Calu3 (cell line): ENCODE results near the gene FRMPD4. TPM values are rescaled to one million over a fixed set of nuclear protein-coding genes. Genes with fewer than 3 reads are reported as not detected.

ENCODE experiments used
- BruUV-seq: library from RNA; stranded (reverse); fragments of 400-500 nt; replicated peaks from 2 replicates; lab custom pipeline; 2021; lab: Mats Ljungman, UMichigan
- CTCF ChIA-PET: fragments of 300-600 bp; sonication (Branson Sonifier 250); formaldehyde crosslinking; loops from one replicate; lab custom pipeline; 2022; ENCODE audit warnings: antibody characterized with exemption; lab: Charles Lee
- DNase-seq: peaks from one replicate; pipeline ENCODE4 v3.0.0; 2022
- H3K27ac Mint-ChIP-seq: one replicate; pipeline ENCODE4 v1.8.0; 2022; ENCODE audit warnings: mixed read lengths; ENCODE audit not compliant: unreplicated experiment
- H3K27me3 Mint-ChIP-seq: one replicate; pipeline ENCODE4 v1.8.0; 2022; ENCODE audit warnings: mixed read lengths; ENCODE audit not compliant: unreplicated experiment
- H3K36me3 Mint-ChIP-seq: one replicate; pipeline ENCODE4 v1.8.0; 2022; ENCODE audit warnings: mild to moderate bottlenecking, moderate library complexity, mixed read lengths; ENCODE audit not compliant: insufficient read depth, unreplicated experiment
- H3K4me1 Mint-ChIP-seq: one replicate; pipeline ENCODE4 v1.8.0; 2022; ENCODE audit warnings: mild to moderate bottlenecking, low read depth, mixed read lengths; ENCODE audit not compliant: unreplicated experiment
- H3K4me3 Mint-ChIP-seq: one replicate; pipeline ENCODE4 v1.8.0; 2022; ENCODE audit warnings: mild to moderate bottlenecking, low read depth, moderate library complexity, mixed read lengths; ENCODE audit not compliant: unreplicated experiment
- H3K9me3 Mint-ChIP-seq: one replicate; pipeline ENCODE4 v1.8.0; 2022; ENCODE audit warnings: low read depth, mixed read lengths; ENCODE audit not compliant: unreplicated experiment
- intact Hi-C: fragments of 100-400 bp; cut with micrococcal nuclease; formaldehyde crosslinking; loops from one replicate; pipeline ENCODE4 v1.10.0; 2022; ENCODE audit not compliant: unreplicated experiment
- total RNA-seq: library from RNA; stranded (reverse); gene quantifications from 2 replicates; pipeline ENCODE4 v1.2.3, GENCODE V29; 2022
- TF ChIP-seq, protein P1 (sequence below): fragments of 200-600 bp; IDR thresholded peaks from one replicate; pipeline ENCODE4 v1.8.0; 2022; ENCODE audit warnings: antibody characterized with exemption; ENCODE audit not compliant: unreplicated experiment

FRMPD4 gene
- total RNA-seq, 1 experiment from 2014 or later: not detected

DNA sequence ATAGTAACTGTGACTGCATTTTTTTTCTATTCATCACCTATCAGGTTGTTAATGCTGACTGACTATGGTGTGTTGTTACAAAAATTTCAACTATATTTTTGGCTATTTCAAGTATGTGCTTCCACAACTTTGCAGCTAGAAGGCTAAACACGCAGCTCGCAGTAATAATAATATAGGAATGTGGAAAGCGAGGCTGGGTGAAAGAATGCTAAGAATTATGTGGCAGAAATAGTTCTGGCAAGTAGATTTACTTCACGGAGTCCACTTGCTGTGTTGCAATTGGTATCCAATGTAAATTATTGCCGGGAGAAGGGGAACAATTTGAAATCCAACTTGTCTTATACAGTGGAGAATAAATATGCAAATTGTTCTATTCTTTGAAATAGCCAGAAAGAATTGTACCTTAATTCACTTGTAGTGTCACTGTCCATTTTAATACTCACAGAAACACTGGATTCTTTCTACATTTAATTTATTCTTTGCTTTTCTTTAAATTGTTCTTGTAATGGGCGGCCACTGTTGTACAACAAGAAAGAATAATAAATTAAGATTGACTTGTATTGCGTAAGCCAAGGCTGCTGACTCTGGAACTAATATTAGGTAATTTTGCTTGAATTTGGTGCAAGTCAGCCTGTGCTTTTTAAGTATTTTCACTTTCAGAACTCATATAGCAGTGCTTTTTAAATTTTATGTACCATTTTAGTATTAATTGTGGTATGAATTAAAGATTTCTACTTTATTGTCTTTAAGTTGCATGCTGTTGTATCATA is 154.9 kb downstream of the FRMPD4 start:
- H3K4me3 Mint-ChIP-seq: no peak overlapping the region
- TF ChIP-seq, protein P1, sequence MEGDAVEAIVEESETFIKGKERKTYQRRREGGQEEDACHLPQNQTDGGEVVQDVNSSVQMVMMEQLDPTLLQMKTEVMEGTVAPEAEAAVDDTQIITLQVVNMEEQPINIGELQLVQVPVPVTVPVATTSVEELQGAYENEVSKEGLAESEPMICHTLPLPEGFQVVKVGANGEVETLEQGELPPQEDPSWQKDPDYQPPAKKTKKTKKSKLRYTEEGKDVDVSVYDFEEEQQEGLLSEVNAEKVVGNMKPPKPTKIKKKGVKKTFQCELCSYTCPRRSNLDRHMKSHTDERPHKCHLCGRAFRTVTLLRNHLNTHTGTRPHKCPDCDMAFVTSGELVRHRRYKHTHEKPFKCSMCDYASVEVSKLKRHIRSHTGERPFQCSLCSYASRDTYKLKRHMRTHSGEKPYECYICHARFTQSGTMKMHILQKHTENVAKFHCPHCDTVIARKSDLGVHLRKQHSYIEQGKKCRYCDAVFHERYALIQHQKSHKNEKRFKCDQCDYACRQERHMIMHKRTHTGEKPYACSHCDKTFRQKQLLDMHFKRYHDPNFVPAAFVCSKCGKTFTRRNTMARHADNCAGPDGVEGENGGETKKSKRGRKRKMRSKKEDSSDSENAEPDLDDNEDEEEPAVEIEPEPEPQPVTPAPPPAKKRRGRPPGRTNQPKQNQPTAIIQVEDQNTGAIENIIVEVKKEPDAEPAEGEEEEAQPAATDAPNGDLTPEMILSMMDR: no peak
- H3K27ac Mint-ChIP-seq: no peak overlapping the region
- DNase-seq: no peak
- CTCF ChIA-PET: no interaction called here
- peaks cover 8% of the 10 kb centered on the region for H3K4me1 Mint-ChIP-seq
- BruUV-seq: no TSS peak
- H3K36me3 Mint-ChIP-seq: no peaks in the 10 kb centered on the region
- H3K9me3 Mint-ChIP-seq: peaks cover 3% of the 10 kb centered on the region
- peaks cover 21% of the 10 kb centered on the region for H3K27me3 Mint-ChIP-seq
- intact Hi-C loops: no loop called here

DNA sequence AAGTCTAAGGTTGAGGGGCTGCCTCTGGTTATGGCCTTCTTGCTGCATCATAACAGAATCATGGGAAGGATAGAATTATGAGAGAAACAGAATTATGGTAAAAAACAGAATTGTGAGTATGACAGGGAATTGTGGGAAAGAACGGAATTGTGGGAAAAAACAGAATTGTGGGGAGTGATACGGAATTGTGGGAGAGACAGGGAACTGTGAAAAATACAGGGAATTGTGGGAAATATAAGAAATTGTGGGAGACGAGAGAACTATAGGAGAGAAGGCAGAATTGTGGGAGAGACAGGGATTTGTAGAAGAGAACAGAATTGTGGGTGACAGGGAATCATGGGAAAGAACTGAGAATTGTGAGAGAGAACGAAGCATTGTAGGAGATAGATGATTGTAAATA is 159.1 kb downstream of the FRMPD4 start:
- Mint-ChIP-seq H3K27me3 (peaks cover 41% of the 10 kb centered on the region), H3K9me3 (peaks cover 3% of the 10 kb centered on the region), H3K27ac (no peak overlapping the region), H3K4me3 (no peak overlapping the region), H3K4me1 (peaks cover 8% of the 10 kb centered on the region), H3K36me3 (no peaks in the 10 kb centered on the region)
- TF ChIP-seq, protein P1: no peak
- no TSS peak for BruUV-seq
- DNase-seq: no peak
- intact Hi-C loops: no loop called here
- CTCF ChIA-PET: no interaction called here

DNA sequence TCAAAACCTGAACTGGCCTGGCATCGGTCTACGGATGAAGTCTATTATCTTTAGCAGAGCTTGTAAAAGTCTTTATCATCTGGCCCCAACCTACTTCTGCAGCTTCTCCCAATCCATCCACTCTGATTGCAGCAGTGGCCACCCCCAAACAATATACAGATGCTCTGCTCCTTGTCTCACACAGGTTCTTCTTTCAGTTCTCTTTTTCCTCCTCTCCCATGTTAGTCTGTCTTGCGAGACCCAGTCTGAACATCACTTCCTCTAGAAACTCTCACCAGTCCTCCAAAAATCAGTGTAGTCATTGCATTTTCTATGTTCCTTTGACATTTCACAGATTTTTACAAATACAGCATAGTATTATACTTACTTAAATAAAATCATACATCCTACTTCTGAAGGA is 163.0 kb downstream of the FRMPD4 start:
- TF ChIP-seq, protein P1: no peak
- peaks cover 3% of the 10 kb centered on the region for H3K9me3 Mint-ChIP-seq
- DNase-seq: no peak
- no TSS peak for BruUV-seq
- no peaks in the 10 kb centered on the region for H3K36me3 Mint-ChIP-seq
- H3K4me1 Mint-ChIP-seq: peaks cover 8% of the 10 kb centered on the region
- CTCF ChIA-PET: no interaction called here
- H3K4me3 Mint-ChIP-seq: no peak overlapping the region
- peaks cover 41% of the 10 kb centered on the region for H3K27me3 Mint-ChIP-seq
- intact Hi-C loops: no loop called here
- no peak overlapping the region for H3K27ac Mint-ChIP-seq

DNA sequence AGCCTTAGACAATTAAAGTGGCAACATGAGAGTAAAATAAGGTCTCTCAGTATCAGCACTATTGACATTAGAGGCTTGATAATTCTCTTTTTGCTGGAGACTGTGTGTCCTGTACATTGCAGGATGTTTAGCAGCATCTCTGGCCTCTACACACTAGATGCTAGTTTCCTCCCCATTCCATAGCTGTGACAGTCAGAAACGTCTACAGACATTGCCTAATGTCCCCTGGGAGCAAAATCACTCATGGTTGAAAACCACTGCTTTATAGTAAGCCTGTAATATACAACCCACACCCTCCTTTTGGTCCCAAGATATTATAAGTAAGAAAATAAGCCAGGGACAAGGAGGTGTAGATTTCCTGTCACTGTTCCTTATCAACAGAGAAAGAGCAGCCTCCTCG is 166.0 kb downstream of the FRMPD4 start:
- TF ChIP-seq, protein P1: no peak
- H3K36me3 Mint-ChIP-seq: no peaks in the 10 kb centered on the region
- H3K4me3 Mint-ChIP-seq: no peak overlapping the region
- intact Hi-C loops: no loop called here
- H3K27me3 Mint-ChIP-seq: peaks cover 27% of the 10 kb centered on the region
- H3K9me3 Mint-ChIP-seq: no peaks in the 10 kb centered on the region
- CTCF ChIA-PET: no interaction called here
- no peak overlapping the region for H3K27ac Mint-ChIP-seq
- no peak for DNase-seq
- BruUV-seq: no TSS peak
- no peaks in the 10 kb centered on the region for H3K4me1 Mint-ChIP-seq
